HT-29 (cell line): ENCODE measurements around the gene NPEPL1. TPM values are rescaled to one million over a fixed set of nuclear protein-coding genes. Genes with fewer than 3 reads are reported as not detected.

ENCODE experiments used
- DNase-seq: peaks from one replicate; pipeline ENCODE4 v3.0.0-alpha.2; 2015; ENCODE audit warnings: low spot score
- total RNA-seq: library from RNA; depleted of rRNA; stranded (reverse); fragments of >200 nt; shearing (Covaris generic); gene quantifications from 2 replicates; pipeline ENCODE4 v1.2.3, GENCODE V29; 2014

The NPEPL1 gene
- total RNA-seq, 1 experiment from 2014 or later: 21.3 TPM

GRCh38 chr20:58657262-58657661 lies 35.3 kb upstream of the NPEPL1 start:
- DNase-seq: no peak

GRCh38 chr20:58657986-58658385 lies 34.6 kb upstream of the NPEPL1 start:
- DNase-seq: no peak

GRCh38 chr20:58658760-58659159 lies 33.8 kb upstream of the NPEPL1 start:
- DNase-seq: no peak

GRCh38 chr20:58659841-58660240 lies 32.8 kb upstream of the NPEPL1 start:
- DNase-seq: no peak

- DNase-seq: no peak
These were observed 31.6 kb upstream of the NPEPL1 start for GRCh38 chr20:58660855-58661597.

GRCh38 chr20:58661598-58662473 lies 30.8 kb upstream of the NPEPL1 start:
- no peak for DNase-seq

- DNase-seq: no peak
These were observed 28.3 kb upstream of the NPEPL1 start for GRCh38 chr20:58664331-58664730.

- no peak for DNase-seq
These were observed 27.7 kb upstream of the NPEPL1 start for GRCh38 chr20:58664883-58665282.

- no peak for DNase-seq
These were observed 27.0 kb upstream of the NPEPL1 start for GRCh38 chr20:58665606-58666005.

- no peak for DNase-seq
These were observed 25.9 kb upstream of the NPEPL1 start for GRCh38 chr20:58666702-58667101.

GRCh38 chr20:58667975-58668374 lies 24.6 kb upstream of the NPEPL1 start:
- no peak for DNase-seq

- no peak for DNase-seq
These were observed 23.7 kb upstream of the NPEPL1 start for GRCh38 chr20:58668901-58669286.

GRCh38 chr20:58669287-58670006 lies 23.2 kb upstream of the NPEPL1 start:
- DNase-seq: no peak

- DNase-seq: no peak
These were observed 22.5 kb upstream of the NPEPL1 start for GRCh38 chr20:58670102-58670501.

GRCh38 chr20:58670659-58671058 lies 21.9 kb upstream of the NPEPL1 start:
- DNase-seq: no peak

GRCh38 chr20:58673119-58673518 lies 19.5 kb upstream of the NPEPL1 start:
- DNase-seq: no peak

GRCh38 chr20:58675146-58675584 lies 17.4 kb upstream of the NPEPL1 start:
- DNase-seq: no peak

- no peak for DNase-seq
These were observed 17.0 kb upstream of the NPEPL1 start for GRCh38 chr20:58675641-58676040.

- DNase-seq: no peak
These were observed 16.4 kb upstream of the NPEPL1 start for GRCh38 chr20:58676161-58676560.

- no peak for DNase-seq
These were observed 15.5 kb upstream of the NPEPL1 start for GRCh38 chr20:58677079-58677604.

GRCh38 chr20:58677808-58678207 lies 14.8 kb upstream of the NPEPL1 start:
- DNase-seq: no peak

- DNase-seq: no peak
These were observed 13.8 kb upstream of the NPEPL1 start for GRCh38 chr20:58678806-58679205.
